HG02798 (cell line): ENCODE data around the gene SCAF1.
A peak's percentile ranks its signal among the peaks of the same experiment; 100 is the strongest.

Experiments
- ATAC-seq: cut with Tn5 transposase; IDR thresholded peaks from one replicate; pipeline ENCODE4 v1.9.1; 2021; ENCODE audit warnings: mild to moderate bottlenecking; ENCODE audit not compliant: unreplicated experiment, poor library complexity

The SCAF1 gene

GRCh38 chr19:49641688-49642491, at the start of gene SCAF1:
SCAF1 (plus strand) TSS chr19:49642209; CDS start chr19:49645027, 2,818 bp downstream.
- peak; percentile 72 for ATAC-seq

- ATAC-seq = no peak
Observed at GRCh38 chr19:49592486-49593232, 49.4 kb upstream of the SCAF1 start.

DNA sequence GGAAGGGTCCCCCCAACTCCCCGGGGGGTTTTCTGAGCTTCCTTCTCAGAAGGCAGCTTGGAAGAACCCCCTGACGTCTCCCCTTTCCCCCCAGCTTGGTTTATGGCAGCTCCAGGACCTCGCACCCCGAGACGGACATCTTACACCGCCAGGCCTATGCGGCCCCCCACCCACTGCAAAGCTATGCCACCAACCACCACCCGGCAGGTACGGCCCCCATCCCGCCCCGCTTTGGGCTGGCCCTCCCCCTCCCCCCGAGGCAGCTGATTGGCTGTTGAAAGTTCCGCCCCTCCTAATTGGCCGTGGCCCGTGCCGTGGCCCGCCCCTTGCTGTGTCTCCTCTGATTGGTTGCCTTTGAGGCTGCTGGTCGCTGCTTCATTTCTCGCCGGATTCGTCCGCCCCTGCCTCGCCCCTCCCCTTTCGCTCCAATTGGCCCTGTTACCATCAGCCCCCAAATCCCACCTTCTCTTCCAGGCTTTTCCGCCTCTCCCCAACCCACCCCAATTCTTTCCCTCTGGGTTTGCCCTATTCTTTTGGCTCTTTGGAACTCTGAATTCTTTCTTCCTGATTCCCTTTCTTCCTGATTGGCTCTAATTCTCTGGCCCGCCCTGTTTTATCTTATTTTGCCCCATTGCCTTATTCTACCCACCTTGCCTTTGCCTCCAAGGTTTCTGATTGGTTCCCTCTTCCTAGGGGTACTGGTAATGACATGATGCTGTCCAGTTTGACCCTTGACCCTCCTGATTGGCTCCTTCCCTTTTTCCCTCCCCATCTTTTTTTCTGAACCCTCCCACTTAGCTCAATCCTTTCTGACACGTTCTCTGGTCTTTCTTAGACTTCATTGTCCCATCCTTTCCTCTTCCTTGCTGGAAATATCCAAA, 48.5 kb upstream of the SCAF1 start:
- peak; percentile 51 for ATAC-seq

DNA sequence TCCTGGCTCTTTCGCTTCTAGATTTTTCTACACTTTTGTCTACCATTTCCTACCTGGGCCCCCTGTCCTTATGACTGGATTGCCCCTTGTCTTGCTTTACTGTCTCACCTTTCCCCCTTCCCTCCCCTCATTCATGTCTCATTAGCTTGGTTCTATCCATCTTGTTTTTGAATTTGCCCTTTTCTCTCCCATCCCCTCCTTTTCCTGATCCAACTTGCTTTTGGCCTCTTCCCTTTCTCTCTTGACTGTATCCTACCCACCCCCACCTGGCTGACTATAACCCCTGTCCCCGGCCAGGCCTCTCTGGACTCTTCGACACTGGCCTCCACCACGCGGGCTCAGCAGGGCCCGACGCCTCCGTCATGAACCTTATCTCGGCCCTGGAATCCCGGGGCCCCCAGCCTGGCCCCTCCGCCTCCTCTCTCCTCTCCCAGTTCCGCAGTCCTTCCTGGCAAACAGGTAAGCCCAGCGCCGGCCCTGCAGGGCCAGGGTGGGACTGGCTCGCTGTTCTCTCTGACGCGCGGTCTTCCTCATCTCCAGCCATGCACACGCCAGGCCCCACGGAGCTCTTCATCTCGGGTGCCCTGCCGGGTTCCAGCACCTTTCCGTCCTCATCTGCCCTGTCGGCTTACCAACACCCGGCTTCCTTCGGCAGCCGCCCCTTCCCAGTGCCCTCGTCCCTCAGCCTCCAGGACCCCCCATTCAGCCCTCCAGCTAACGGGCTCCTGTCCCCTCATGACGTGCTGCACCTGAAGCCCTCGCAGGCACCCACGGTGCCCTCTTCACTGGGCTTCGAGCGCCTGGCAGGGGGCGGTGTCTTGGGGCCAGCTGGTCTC, 47.6 kb upstream of the SCAF1 start:
- no peak for ATAC-seq

DNA sequence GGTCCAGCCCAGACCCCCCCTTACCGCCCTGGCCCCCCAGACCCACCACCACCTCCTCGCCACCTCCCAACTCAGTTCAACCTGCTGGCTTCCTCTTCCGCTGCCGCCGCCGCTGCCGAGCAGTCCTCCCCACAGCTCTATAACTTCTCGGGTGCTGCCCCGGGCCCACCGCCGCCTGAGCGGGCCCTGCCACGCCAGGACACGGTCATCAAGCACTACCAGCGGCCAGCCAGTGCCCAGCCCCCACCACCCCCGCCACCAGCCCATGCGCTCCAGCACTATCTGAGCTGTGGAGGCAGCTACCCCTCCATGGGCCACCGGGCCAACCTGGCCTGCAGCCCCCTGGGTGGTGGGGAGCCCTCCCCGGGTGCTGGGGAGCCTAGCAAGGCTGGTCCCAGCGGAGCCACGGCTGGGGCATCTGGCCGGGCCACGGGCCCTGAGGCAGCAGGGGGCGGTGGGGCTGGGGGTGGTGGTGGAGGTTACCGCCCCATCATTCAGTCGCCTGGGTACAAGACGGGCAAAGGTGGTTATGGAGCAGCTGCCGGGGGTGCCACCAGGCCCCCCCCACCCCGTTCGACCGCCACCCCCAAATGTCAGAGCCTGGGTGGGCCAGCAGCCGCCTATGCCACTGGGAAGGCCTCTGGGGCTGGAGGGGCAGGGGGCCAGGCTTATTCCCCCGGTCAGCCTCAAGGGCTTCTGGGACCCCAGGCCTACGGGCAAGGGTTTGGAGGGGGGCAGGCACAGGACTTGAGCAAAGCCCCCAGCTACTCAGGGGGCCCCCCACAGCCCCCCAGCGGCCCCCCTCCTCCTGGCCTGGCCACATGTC, 46.8 kb upstream of the SCAF1 start:
- ATAC-seq = no peak

- no peak for ATAC-seq
Observed at GRCh38 chr19:49595819-49596404, 46.1 kb upstream of the SCAF1 start.

DNA sequence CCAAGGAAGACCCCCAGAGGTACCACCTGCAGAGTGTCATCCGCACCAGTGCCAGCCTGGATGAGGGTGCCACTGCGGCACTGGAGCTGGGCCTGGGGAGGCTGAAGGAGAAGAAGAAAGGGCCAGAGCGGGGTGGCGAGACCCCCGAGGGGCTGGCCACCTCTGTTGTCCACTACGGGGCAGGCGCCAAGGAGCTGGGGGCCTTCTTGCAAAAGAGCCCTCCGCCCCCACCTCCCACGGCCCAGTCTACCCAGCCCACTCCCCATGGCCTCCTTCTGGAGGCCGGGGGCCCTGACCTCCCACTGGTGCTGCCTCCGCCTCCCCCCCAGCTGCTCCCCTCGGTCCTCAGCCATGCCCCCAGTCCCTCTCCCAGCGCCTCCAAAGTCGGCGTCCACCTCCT, 45.6 kb upstream of the SCAF1 start:
- ATAC-seq = no peak

GRCh38 chr19:49596954-49597702, 44.9 kb upstream of the SCAF1 start:
- ATAC-seq = no peak

- no peak for ATAC-seq
Observed at GRCh38 chr19:49597703-49597974, 44.4 kb upstream of the SCAF1 start.

DNA sequence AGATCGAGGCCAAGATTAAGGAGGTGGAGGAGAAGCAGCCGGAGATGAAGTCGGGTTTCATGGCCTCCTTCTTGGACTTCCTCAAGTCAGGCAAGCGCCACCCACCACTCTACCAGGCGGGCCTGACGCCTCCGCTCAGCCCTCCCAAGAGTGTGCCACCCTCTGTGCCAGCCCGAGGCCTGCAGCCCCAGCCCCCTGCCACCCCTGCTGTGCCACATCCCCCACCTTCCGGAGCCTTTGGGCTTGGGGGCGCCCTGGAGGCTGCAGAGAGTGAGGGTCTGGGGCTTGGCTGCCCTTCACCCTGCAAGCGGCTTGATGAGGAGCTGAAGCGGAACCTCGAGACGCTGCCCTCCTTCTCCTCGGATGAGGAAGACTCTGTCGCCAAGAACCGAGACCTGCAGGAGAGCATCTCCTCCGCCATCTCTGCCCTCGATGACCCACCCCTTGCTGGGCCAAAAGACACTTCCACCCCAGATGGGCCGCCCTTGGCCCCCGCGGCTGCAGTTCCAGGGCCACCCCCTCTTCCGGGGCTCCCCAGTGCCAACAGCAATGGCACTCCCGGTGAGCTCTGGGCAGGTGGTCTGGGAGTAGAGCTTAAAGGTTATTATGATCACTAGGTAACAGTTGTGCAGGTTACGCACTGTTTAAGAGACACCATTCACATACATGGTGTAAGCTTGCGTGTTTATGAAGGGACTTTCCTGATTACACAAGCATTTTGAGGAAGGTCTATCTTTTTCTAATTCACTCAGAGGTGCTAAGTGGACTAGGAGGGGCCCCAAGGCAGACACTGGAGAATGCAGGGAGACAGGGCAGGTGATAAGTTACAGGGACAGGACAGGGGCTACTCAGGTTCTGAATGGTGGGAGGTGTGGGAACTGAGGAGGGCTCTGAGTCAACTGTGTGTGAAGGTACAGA, 42.4 kb upstream of the SCAF1 start:
- no peak for ATAC-seq

DNA sequence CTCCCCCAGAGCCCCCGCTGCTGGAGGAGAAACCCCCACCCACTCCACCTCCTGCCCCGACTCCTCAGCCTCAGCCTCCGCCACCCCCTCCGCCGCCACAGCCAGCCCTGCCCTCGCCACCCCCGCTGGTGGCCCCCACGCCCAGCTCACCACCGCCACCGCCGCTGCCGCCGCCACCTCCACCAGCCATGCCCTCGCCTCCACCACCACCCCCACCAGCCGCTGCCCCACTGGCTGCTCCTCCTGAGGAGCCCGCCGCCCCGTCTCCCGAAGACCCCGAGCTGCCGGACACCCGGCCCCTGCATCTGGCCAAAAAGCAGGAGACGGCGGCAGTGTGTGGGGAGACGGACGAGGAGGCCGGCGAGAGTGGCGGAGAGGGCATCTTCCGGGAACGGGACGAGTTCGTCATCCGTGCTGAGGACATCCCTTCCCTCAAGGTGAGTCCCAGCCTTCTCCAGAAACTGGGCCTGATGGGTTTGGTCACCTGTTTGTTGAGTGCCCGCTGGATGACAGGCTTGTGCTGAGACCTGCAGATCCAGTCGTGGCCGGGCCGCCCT, 40.4 kb upstream of the SCAF1 start:
- ATAC-seq = no peak

- ATAC-seq = no peak
Observed at GRCh38 chr19:49602806-49603205, 39.2 kb upstream of the SCAF1 start.

DNA sequence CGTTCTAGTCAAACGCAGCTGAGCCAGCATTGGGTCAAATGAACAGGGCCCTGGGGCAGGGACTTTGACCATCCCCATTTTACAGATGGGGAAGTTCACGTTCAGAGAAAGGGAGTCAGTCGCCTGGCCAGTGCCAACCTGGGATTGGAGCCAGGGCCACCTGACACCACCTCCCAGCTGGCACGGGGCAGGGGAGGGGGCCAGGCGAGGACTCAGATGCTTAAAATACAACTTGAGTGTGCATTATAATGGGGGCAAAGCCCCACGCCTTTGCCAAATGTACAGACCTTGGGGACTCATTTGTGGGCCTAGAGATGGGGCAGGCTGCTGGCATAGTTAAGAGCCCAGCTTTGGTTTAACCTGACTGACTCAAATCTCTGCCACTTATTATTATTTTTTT, 36.4 kb upstream of the SCAF1 start:
- ATAC-seq = no peak

- no peak for ATAC-seq
Observed at GRCh38 chr19:49609499-49610092, 32.4 kb upstream of the SCAF1 start.

- no peak for ATAC-seq
Observed at GRCh38 chr19:49613374-49613773, 28.6 kb upstream of the SCAF1 start.

- no peak for ATAC-seq
Observed at GRCh38 chr19:49614096-49614833, 27.7 kb upstream of the SCAF1 start.
